Measurements from ENCODE around the gene TBC1D5.

DNA sequence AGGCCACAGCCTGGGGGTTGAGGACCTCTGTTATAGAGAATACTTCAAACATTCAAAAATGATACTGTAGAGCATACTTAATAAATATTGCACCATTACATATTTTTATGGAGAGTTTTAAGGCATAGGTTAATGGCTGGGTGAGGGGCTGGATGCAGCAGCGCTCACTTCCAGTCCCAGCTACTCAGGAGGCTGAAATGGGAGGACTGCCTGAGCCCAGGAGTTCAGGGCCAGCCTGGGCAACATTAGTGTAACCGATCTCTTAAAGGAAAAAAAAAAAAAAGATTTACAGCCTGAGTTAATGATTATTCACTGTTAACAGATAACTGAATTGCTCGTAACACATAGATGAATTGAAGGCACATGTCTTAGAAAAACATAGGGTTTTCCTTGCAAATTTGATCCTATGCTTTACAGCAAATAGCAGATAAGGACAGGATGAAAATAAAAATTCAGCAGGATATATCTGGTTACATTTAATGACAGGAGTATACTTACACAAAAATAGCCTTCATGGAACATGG, 282.9 kb downstream of the TBC1D5 start:
- TF ChIP-seq POLR2A (IDR thresholded peaks at IDR 0.05): no peak
- TF ChIP-seq POLR2AphosphoS5 (IDR thresholded peaks at IDR 0.05; ENCODE audit: insufficient read depth in 1 of 2, low read depth in 1 of 2): no peak
- no peak for TF ChIP-seq CTCF (IDR thresholded peaks at IDR 0.05)

Measured in vagina (tissue), 2 donors.